HepG2 (cell line): ENCODE measurements around the gene KRI1. TPM values are rescaled to one million over a fixed set of nuclear protein-coding genes. Genes with fewer than 3 reads are reported as not detected.

Experiments
- ESRRA ChIP-seq: sonication (generic); formaldehyde crosslinking; IDR thresholded peaks from 2 replicates; pipeline ENCODE4 v1.5.1; 2020; ENCODE audit warnings: mild to moderate bottlenecking, low read depth, missing genetic modification reagents
- FOXK1 ChIP-seq: sonication (generic); formaldehyde crosslinking; IDR thresholded peaks from 2 replicates; pipeline ENCODE4 v1.4.0; 2020; ENCODE audit warnings: low read depth, missing genetic modification reagents, borderline replicate concordance
- KDM1A ChIP-seq: IDR thresholded peaks from 2 replicates; pipeline ENCODE4 v1.6.1; 2016; ENCODE audit warnings: missing compliant biosample characterization
- MBNL3 ChIP-seq: fragments of 250-450 bp; sonication (Bioruptor Pico); conservative IDR thresholded peaks from 2 replicates; pipeline ENCODE4 v1.8.0; 2022; ENCODE audit warnings: mild to moderate bottlenecking, inconsistent platforms
- RORA ChIP-seq: sonication (generic); formaldehyde crosslinking; IDR thresholded peaks from 2 replicates; pipeline ENCODE4 v1.5.0; 2020; ENCODE audit warnings: mild to moderate bottlenecking, missing genetic modification reagents, moderate library complexity
- TBP ChIP-seq: sonication (generic); formaldehyde crosslinking; IDR thresholded peaks from 2 replicates; pipeline ENCODE4 v1.5.0; 2020; ENCODE audit warnings: missing genetic modification reagents
- ZBTB10 ChIP-seq: sonication (generic); formaldehyde crosslinking; IDR thresholded peaks from 2 replicates; pipeline ENCODE4 v1.4.0; 2020; ENCODE audit warnings: missing genetic modification reagents, borderline replicate concordance
- ZNF274 ChIP-seq: sonication (generic); formaldehyde crosslinking; IDR thresholded peaks from 2 replicates; pipeline ENCODE4 v1.5.1; 2020; ENCODE audit warnings: mild to moderate bottlenecking, missing genetic modification reagents
- ZNF609 ChIP-seq: sonication (generic); formaldehyde crosslinking; IDR thresholded peaks from 2 replicates; pipeline ENCODE4 v1.4.0; 2020; ENCODE audit warnings: mild to moderate bottlenecking, missing genetic modification reagents, borderline replicate concordance
- polyA plus RNA-seq, 8 experiments: library from polyadenylated mRNA; depleted of rRNA in 3 of 8; stranded (reverse) in 7 of 8; unstranded in 1 of 8; fragments of >200 nt; fragmentation: Illumina TruSeq in 4 of 8; extraction: Trizol in 4 of 8; gene quantifications; 2 replicates each; pipeline versions ENCODE4 v1.2.1 to v1.2.3, GENCODE V29; 2011 to 2016; ENCODE audit warnings: low read depth in 4 of 8, missing spikeins in 1 of 8, mixed read lengths in 1 of 8; ENCODE audit not compliant: insufficient read depth in 1 of 8
- total RNA-seq, 5 experiments: library from RNA; depleted of rRNA; stranded (reverse); fragments of >200 nt; fragmentation: Illumina TruSeq; extraction: Trizol; gene quantifications; 2 replicates each; pipeline ENCODE4 v1.2.3, GENCODE V29; 2016; ENCODE audit warnings: low read depth in 1 of 5
- TF ChIP-seq, protein P1 (sequence below): sonication (generic); formaldehyde crosslinking; IDR thresholded peaks from 2 replicates; pipeline ENCODE4 v1.4.0; 2020; ENCODE audit warnings: missing genetic modification reagents
- TF ChIP-seq, protein P2 (sequence below): sonication (generic); formaldehyde crosslinking; conservative IDR thresholded peaks from 2 replicates; pipeline ENCODE4 v1.4.0; 2020; ENCODE audit warnings: missing genetic modification reagents
- TF ChIP-seq, protein P3 (sequence below): sonication (generic); formaldehyde crosslinking; IDR thresholded peaks from 2 replicates; pipeline ENCODE4 v1.8.0; 2022; ENCODE audit warnings: missing genetic modification reagents, mild to moderate bottlenecking, moderate library complexity, borderline replicate concordance

KRI1 gene
- total and polyA plus RNA-seq, 2 of the 13 experiments (the other 11 are each of a cell fraction or from before 2014, with no cell fraction given): 9.1 to 11.7 TPM

DNA sequence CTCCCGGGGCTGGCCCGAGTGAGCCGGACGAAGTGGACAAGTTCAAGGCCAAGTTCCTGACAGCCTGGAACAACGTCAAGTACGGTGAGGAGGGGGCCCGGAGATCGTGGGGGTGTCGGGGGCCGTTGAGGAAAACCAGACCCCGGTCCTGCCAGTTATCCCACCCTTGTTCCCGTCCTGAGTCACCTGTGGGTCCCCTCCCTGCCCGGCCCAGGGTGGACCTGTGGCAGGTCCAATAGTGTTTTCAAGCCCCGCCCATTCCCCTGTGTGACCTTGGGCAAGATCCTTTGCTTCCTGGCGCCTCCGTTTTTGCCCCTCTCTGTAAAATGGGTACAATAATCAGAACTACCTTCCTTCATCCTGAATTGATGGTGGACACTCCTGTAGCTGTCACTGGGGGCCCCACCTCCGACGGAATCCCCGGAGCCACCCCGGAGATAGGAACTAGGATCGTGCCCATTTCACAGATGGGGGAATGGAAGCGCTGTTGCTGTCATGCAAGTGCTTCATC is 21.5 kb downstream of the KRI1 start (continued):
- TF ChIP-seq, protein P1, sequence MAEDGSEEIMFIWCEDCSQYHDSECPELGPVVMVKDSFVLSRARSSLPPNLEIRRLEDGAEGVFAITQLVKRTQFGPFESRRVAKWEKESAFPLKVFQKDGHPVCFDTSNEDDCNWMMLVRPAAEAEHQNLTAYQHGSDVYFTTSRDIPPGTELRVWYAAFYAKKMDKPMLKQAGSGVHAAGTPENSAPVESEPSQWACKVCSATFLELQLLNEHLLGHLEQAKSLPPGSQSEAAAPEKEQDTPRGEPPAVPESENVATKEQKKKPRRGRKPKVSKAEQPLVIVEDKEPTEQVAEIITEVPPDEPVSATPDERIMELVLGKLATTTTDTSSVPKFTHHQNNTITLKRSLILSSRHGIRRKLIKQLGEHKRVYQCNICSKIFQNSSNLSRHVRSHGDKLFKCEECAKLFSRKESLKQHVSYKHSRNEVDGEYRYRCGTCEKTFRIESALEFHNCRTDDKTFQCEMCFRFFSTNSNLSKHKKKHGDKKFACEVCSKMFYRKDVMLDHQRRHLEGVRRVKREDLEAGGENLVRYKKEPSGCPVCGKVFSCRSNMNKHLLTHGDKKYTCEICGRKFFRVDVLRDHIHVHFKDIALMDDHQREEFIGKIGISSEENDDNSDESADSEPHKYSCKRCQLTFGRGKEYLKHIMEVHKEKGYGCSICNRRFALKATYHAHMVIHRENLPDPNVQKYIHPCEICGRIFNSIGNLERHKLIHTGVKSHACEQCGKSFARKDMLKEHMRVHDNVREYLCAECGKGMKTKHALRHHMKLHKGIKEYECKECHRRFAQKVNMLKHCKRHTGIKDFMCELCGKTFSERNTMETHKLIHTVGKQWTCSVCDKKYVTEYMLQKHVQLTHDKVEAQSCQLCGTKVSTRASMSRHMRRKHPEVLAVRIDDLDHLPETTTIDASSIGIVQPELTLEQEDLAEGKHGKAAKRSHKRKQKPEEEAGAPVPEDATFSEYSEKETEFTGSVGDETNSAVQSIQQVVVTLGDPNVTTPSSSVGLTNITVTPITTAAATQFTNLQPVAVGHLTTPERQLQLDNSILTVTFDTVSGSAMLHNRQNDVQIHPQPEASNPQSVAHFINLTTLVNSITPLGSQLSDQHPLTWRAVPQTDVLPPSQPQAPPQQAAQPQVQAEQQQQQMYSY (CRISPR knock-in tag): no peak
- TF ChIP-seq RORA (no peak), KDM1A (CRISPR knock-in tag) (peak; percentile 88), ZNF609 (CRISPR knock-in tag) (no peak), FOXK1 (no peak), ESRRA (CRISPR knock-in tag) (peak; percentile 91), TBP (CRISPR knock-in tag) (no peak), MBNL3 (CRISPR knock-in tag) (no peak), ZBTB10 (CRISPR knock-in tag) (no peak), ZNF274 (CRISPR knock-in tag) (no peak)
- TF ChIP-seq, protein P2, sequence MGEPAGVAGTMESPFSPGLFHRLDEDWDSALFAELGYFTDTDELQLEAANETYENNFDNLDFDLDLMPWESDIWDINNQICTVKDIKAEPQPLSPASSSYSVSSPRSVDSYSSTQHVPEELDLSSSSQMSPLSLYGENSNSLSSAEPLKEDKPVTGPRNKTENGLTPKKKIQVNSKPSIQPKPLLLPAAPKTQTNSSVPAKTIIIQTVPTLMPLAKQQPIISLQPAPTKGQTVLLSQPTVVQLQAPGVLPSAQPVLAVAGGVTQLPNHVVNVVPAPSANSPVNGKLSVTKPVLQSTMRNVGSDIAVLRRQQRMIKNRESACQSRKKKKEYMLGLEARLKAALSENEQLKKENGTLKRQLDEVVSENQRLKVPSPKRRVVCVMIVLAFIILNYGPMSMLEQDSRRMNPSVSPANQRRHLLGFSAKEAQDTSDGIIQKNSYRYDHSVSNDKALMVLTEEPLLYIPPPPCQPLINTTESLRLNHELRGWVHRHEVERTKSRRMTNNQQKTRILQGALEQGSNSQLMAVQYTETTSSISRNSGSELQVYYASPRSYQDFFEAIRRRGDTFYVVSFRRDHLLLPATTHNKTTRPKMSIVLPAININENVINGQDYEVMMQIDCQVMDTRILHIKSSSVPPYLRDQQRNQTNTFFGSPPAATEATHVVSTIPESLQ (CRISPR knock-in tag): no peak
- TF ChIP-seq, protein P3, sequence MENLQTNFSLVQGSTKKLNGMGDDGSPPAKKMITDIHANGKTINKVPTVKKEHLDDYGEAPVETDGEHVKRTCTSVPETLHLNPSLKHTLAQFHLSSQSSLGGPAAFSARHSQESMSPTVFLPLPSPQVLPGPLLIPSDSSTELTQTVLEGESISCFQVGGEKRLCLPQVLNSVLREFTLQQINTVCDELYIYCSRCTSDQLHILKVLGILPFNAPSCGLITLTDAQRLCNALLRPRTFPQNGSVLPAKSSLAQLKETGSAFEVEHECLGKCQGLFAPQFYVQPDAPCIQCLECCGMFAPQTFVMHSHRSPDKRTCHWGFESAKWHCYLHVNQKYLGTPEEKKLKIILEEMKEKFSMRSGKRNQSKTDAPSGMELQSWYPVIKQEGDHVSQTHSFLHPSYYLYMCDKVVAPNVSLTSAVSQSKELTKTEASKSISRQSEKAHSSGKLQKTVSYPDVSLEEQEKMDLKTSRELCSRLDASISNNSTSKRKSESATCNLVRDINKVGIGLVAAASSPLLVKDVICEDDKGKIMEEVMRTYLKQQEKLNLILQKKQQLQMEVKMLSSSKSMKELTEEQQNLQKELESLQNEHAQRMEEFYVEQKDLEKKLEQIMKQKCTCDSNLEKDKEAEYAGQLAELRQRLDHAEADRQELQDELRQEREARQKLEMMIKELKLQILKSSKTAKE: no peak
